GM21528 (cell line): ENCODE results near the gene MACF1.
"Not testable (repeated sequence)": the region's sequence is repeated elsewhere in the genome, so short reads cannot be mapped to it uniquely, and the experiment has no call there.

Experiments used
- ATAC-seq: cut with Tn5 transposase; IDR thresholded peaks from one replicate; pipeline ENCODE4 v1.9.1; 2021; ENCODE audit warnings: mild to moderate bottlenecking, moderate library complexity; ENCODE audit not compliant: unreplicated experiment, low FRiP score

The MACF1 gene

DNA sequence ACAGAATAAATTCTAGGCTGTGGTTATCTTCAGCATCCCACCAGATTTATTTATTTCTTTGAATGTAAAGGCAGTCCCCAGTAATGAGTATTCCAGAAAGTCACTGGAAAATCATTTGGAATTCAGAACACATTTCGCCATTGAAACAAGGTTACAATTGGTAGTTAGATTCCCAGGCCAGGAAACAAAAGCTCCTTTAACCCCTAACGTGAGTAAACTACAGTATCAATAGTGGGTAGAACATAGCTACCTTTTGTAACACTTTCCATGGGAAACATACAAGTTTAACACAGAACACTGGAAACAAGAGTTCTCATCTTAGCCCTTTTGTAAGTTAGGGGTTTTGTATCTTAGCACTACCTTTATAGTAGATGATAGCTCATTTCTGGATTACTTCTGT lies 233.5 kb downstream of the MACF1 start:
- no peak for ATAC-seq

DNA sequence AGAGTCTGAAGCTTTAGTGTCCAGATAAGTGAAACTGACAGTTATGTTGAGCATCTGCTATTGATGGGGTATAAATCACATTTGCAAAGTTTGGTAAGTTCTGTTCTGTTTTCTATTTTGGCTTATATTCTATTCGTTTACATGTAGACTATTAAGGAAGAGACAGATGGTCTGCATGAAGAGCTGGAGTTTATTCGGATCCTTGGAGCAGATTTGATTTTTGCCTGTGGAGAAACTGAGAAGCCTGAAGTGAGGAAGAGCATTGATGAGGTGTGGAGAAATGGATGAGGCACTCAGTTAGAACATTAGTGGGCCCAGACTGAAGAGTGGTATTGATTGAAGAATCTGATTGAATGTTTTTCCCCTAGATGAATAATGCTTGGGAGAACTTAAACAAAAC lies 236.4 kb downstream of the MACF1 start:
- ATAC-seq = no peak

DNA sequence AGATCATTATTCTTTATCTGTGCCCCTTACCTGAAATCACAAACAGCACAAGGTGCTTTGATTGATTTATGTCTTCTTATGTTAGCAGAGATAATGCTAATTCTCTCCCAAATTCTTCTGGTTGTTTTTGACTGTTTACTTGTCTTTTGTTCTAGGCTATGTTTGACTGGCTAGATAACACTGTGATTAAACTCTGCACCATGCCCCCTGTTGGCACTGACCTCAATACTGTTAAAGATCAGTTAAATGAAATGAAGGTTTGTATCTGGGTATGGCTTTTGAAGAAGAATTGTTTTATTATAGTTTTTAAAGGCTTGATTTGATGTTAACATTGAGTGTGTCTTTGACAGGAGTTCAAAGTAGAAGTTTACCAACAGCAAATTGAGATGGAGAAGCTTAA lies 237.3 kb downstream of the MACF1 start:
- no peak for ATAC-seq

DNA sequence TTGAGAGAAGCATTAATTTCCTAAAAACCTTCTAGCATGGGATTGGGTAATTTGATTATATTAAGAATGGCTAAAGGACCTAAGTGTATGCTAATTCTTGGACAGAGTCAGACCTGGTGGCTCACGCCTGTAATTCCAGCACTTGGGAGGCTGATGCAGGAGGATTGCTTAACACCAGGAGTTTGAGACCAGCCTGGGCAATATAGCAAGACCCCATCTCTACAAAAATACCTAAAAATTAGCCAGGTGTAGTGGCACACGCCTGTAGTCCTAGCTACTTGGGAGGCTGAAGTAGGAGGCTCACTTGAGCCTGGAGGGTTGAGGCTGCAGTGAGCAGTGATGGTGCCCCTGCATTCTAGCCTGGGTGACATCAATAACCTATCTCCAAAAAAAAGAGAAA lies 241.1 kb downstream of the MACF1 start:
- ATAC-seq = no peak

DNA sequence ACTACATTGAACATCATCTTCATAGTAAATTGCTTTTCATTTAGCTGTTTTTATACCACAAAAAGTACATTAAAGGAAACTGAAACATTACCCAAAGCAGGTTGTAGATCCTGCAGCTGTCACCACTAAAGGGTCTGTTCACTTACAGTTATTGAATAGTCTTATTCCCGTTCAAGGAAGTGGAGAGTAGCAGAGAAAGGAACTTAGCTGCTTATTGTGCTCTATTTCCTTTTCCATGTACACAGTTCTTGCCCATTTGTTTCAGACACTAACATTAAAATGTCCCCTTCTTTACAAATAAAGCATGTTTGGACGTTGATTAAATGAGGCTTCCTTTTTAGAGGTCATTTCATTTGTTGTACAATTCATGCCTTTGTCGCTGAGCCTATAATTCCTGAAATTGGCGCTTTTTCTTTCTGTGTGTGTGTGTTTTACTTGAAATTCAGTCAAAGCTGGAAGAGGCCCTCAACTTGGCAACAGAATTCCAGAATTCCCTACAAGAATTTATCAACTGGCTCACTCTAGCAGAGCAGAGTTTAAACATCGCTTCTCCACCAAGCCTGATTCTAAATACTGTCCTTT lies 242.6 kb downstream of the MACF1 start:
- no peak for ATAC-seq

DNA sequence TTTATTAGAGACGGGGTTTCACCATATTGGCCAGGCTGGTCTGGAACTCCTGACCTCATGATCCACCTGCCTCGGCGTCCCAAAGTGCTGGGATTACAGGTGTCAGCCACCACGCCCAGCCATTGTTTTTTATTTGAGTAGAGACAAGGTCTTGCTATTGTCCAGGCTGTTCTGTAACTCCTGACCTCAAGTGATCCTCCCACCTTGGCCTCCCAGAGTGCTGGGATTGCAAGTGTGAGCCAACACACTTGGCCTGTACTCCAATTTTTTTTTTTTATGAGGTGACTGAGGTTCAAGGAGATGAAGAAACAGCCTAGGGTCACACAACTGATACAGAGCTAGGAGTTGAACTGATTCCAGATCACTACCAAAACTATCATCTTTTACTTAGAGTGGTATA lies 245.5 kb downstream of the MACF1 start:
- not testable (repeated sequence) for ATAC-seq

DNA sequence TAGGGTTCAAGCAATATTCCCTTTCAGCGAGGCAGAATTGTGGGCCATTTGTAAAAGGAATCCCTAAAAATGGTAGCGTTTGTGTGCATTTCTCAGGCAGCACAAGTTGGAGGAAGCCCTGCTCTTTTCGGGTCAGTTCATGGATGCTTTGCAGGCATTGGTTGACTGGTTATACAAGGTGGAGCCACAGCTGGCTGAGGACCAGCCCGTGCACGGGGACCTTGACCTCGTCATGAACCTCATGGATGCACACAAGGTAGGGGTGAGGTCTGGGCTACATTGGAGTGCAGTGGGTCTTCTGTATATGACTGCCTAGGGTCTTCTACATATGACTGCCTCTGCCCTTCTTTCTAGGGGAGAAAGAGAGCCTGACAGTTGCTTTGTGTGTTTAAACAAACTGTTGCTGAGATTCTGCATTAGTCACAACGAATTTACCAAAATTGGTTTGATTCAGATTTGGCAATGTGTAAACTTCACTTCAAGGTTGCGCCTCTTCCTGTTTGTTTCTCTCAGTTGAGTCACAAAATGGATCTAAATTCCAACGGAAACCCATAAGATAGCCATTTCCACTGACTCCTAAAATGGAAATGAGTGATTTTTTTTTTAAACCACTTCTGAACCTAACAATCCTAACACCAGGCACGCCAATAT lies 246.6 kb downstream of the MACF1 start:
- no peak for ATAC-seq

DNA sequence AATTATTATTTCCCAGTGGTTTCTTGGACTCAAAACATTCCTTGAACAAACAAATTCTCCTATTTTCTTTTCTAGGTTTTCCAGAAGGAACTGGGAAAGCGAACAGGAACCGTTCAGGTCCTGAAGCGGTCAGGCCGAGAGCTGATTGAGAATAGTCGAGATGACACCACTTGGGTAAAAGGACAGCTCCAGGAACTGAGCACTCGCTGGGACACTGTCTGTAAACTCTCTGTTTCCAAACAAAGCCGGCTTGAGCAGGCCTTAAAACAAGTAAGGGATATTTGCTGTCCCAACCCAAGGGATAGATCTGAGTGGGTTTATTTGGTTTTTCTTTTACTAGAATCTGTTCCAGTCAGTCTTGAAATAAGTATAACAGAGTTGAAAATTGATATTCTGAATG lies 247.6 kb downstream of the MACF1 start:
- no peak for ATAC-seq

DNA sequence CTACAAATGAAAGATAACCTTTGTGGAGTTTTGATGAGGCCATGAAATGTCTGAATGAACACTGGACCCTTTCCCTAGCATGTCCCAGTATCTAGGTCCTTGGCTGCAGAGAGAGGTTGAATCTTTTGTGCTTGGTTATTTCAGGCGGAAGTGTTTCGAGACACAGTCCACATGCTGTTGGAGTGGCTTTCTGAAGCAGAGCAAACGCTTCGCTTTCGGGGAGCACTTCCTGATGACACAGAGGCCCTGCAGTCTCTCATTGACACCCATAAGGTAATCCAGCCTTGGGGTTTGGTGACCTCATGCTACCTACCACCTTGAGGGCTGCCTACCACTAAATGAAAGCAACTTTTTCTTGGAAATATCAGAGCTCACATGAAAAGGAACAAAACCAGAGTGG lies 248.0 kb downstream of the MACF1 start:
- no peak for ATAC-seq

DNA sequence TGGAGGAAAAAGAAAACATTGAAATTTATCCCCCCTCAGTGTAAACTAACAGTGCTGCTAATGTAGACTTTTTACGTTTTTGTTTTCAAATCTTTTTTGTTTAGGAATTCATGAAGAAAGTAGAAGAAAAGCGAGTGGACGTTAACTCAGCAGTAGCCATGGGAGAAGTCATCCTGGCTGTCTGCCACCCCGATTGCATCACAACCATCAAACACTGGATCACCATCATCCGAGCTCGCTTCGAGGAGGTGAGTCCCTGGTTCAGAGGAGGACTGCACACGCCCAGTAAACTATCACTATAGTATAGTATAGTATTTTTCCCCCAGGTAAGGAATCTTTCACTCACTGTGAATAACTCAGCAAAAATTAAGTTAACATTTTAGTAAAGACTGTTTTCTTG lies 249.1 kb downstream of the MACF1 start:
- ATAC-seq = no peak

DNA sequence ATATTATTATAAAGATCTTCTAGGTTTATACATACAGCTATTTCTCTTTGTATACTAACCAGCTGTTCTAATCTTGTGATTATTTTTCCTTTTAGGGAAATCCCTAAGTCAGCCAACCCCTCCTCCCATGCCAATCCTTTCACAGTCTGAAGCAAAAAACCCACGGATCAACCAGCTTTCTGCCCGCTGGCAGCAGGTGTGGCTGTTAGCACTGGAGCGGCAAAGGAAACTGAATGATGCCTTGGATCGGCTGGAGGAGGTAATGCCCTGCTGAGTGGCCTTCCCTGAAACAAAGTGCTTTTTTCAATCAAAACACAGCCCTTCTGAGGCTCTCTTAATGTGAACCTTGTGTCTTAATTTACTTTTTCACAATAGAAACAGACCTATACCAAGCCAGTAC lies 254.5 kb downstream of the MACF1 start:
- ATAC-seq = no peak

DNA sequence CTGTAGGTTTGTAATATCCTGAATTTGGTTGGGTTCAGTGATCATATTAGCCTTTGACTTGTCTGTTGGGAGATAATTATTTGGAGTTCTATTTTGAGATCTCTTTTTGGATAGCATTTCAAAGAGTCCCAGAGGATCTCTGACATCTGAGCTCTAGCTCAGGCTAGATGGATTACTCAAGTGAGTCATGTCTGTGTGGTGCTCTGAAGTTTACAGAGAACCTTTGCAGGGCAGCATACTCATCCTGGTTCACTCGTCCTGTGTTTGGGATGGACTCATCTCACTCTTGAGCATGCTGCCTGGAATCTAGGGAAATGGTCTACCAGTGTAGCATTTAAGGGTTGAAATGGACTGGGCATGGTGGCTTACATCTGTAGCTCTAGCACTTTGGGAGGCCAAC lies 257.6 kb downstream of the MACF1 start:
- ATAC-seq = no peak

DNA sequence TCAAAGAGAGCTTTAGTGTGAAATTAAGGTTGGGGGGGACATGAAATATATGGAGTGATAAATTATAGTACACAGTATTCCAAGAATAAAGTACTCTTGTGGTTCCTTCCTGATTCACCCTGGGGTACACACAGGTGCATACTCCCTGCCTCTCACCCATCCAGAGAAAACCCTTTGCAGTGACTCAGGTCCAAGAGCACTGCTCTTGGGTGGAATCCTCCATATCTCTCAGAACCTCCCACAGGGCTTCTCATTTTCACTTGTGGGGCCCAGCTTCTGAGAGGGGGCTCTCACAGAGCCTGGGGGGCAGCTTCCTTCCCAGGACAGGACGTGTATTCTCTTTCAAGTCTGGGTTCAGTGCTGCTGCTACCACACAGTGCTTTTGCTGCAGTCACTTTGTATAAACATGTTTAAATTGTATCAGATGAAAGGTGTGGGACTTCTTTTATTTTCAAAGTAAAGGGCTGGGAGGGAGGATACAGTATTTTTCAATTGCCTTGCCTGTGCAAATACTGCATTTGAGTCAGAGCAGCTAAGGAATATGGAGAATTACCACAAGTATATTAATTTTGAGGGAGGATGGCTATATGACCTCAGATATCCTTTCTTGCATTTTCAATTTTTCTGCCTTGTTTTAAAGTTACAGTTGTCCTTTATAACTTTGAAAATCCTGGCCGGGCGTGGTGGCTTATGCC lies 262.1 kb downstream of the MACF1 start:
- no peak for ATAC-seq

DNA sequence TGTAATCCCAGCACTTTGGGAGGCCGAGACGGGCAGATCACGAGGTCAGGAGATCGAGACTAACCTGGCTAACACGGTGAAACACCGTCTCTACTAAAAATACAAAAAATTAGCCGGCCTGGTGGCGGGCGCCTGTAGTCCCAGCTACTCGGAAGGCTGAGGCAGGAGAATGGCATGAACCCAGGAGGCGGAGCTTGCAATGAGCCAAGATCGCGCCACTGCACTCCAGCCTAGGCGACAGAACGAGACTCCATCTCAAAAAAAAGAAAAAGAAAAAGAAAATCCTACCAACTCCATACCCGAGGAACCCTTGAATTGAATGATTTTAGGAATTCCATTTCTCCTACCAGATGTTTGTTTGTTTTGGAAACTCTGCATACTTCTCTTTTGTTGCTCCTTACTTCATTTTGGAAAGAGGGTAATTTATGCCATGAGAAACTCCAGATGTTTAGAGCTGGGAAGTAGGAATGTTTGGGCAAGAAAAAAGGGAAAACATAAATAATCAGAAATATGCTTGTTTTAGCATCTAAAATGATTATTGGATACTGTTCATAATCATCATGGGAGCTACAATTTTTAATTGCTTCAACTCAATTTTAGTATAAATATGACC lies 262.7 kb downstream of the MACF1 start:
- ATAC-seq = not testable (repeated sequence)

DNA sequence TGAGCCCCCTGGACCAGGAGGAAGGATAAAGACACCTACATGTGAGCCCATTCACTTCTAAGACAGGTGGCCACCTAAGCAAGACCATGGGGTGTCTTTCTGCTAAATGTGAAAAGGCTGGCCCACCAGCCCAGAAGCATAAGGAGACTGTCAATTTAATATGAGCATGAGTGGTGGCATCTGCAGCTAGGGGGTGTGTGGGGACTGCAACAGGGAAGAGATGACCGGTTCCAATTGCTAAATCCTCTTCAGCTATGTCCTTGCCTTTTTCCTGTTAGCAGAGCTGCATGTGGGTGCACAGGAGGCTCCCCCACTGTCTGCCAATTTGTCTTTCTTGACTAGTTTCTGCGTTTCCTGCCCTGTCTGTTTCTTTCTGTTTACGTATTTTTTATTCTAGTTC lies 264.7 kb downstream of the MACF1 start:
- no peak for ATAC-seq

DNA sequence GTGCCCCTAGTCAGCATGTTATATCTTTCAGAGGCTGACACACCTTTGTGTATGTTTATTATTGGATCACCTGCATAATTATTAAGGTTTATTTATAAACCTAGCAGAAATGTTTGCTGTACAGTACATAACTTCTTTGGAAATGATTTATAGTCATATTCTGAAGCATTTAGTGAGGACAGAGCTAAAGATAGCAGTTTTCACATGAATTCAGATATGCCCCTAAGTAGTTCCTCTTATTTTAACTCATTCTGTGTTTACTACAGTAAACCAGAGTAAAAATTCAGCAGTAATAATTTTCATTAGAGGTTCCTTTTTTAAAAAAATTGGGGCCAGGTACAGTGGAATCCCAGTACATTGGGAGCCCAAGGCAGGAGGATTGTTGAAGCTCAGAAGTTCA lies 265.5 kb downstream of the MACF1 start:
- no peak for ATAC-seq

DNA sequence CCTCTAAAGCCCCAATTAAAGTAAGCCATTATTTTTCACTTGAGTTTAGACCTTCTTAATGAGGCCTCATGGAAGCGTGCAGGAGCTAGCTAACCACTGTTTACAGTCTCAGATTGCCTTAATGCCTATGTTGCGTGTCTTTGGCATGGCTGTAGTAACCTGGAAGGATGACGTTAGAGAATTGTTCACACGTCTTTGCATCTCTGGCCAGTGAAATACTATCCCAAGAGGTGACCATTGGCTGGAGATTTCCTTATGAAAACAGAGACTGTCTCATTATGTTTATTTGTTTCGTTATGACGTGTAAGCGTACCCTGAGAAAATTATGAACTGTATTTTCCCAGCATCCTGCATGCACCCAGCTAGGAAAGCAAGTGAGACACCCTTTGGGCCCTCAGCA lies 268.3 kb downstream of the MACF1 start:
- ATAC-seq = no peak

DNA sequence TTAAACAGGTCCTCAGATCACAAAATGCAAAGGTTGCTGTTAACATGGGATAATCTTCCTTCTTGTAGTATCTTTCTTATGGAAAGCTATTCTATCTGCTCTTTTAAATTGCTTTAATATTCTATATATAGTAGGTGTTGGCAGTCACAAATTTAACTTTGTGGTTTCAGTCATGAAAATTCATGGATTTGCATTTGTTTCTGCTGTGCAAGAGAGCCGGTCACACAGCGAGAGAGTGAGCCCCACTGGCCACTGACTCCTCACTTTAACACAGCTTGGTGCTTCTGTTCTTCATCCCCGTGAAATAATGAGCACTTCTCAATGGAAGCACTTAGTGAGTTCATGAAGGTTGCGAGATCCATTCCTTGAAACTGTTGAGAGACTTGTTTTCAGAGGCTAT lies 268.8 kb downstream of the MACF1 start:
- no peak for ATAC-seq

DNA sequence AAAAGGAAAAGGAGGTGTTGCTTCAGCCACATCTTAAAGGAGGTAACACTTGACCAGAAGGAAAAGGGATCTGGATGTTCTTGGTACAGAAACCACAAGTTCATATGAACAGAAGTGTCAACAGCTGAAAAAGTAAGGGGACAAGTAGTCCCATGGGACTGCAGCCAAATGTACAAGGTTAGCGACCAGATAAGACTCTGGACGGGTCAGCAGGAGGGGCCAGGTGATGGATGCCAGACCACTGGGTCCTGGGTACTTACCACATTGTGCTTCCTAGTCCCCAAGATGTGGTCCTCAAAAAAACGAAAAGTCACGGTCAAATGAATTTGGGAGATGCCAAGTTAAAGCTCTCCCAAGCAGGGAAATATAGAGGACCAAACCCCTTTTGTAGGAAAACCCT lies 270.3 kb downstream of the MACF1 start:
- ATAC-seq = no peak

DNA sequence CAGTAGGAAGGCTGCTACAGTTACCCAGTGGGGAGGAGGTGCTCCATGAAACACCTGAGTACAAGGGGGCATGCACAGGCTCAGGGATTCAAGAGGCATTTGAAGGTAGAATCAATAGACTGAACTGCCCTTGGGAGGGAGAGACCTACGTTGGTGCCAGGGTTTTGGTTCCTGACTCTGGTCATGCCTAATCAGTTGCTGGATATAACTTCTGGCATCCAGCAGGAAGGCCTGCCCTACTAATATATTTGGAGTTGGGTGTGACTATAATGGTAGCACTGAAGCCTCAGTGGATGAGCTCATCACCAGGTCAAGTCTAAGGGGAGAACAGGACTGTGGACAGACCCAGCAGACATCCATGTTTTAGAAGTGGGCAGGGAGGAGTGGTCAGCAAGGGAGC lies 271.1 kb downstream of the MACF1 start:
- not testable (repeated sequence) for ATAC-seq

DNA sequence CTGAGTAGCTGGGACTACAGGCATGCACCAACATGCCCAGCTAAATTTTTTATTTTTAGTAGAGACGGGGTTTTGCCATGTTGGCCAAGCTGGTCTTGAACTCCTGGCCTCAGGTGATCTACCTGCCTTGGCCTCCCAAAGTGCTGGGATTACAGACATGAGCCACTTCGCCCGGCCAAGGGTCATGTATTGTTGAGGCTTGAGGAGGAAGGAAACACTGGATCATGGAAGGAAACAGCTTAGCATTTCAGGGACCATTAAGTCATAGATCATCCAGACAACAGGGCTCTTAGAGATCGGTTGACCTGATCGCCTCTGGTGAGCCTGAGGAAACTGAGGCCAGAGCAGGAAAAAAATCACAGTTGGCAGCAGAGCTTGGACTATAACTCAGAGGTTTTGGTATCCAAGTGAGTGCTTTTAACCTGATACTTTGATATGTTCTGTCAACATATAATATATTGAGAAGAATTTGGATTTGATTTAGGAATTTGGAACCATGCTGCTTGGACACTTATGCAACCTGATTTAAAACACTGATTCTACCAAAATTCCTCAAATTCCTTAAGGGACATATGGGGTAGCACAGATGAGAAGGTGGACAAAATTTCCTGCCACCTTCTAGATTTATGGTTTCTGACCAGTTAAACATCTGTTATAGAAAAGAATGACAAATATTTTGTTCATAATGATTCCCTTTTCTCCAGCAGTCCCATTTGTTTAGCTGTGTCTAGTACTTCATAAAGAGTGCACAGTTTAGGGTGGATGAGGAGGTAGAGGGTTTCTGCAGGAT lies 273.8 kb downstream of the MACF1 start:
- ATAC-seq = no peak
